Activated T-cell treated with anti-CD3 and anti-CD28 coated beads for 48 hours (primary cell): ENCODE data around the gene DRGX.

Source experiments
- DNase-seq: peaks from one replicate; pipeline ENCODE4 v3.0.0-alpha.2; 2020; ENCODE audit warnings: low read depth

DRGX gene

DNA sequence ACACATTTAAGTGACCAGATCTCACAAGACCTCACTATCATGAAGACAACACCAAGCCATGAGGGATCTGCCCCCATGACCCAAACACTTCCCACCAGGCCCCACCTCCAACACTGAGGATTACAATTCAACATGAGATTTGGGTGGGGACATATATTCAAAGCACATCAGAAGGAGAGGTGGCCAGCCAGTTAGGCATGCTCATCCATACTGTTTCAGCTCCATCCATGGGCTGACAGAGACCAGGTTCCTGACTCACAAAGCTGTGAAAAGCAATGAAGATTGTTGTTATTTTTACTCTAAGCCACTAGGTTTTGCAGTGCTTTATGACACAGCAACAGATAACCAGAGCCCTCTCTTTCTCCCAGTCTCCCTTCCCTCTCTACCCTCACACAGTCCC is 60.9 kb downstream of the DRGX start:
- no peak for DNase-seq

DNA sequence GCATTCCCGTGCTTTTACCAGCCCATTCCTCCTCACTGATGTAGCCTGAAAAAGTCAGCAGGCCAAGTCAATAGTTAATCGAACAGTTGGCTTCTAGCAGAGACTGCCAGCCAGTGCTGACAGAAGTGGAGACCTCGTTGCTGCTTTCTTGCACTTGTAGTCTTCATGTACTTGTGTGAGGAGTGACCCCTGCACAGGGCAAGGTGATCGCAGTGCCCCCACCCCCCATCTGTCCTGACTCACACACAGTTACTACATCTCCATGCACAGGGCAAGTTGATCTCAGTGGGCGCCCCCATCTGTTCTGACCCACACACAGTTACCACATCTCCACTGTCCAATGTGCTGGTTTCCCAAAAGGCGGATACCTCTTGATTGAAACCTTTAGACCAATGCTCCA is 62.7 kb downstream of the DRGX start:
- DNase-seq: no peak

DNA sequence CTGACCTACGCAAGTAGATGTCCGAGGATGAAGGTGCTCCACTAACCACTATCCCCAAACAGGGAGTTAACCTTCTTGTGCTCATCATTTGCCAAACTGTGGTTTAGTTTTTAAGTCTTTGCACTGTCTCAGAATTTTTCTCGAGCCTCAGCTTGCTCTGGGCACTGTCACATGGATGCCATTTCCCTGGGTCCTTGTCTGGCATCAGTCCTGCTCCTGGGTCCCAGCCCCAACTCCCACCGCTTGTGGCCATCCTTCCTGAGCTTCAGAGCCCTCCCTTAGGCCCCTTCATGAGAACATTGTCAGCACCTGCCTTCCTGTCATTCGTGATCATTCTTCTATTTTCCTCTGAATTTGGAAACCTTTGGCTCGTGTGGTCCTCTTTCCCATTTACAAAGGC is 63.1 kb downstream of the DRGX start:
- DNase-seq: no peak

DNA sequence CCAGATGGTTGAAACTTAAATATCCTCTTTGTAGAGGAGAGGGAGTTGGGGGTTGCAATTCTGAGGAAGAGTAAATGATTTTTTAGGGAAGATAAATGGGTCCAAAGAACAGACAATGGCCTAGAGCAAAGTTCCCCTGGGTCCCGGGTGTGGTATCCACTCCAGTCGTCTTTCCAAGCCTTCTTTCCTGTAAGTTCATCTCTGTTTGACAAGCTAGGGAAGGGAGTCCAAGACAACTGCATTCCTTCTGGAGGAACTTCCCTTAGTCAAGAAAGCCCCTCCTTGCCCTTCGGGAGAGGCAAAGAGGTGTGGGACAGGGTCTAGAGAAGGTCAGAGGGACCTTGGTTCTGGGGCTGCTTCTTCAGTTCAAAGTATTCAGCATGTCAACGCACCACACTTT is 63.6 kb downstream of the DRGX start:
- no peak for DNase-seq

DNA sequence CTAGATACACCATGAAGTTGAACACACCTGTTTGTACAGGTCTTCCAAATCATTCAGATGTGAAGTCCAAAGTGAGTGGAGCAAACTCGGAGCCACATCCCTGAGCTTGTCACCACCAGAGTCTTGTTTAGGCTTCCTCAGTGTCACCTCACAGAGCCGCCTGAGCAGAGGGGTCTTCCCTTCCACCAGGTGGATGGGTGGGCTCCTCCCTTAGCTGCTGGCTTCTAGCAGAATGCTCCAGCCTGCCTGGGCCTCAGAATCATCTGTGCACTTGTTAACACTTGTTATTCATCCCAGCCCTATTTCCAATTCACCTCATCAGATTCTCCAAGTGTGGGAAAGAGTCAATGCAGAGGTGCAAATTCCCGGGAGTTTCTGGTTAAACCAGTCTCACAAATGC is 64.5 kb downstream of the DRGX start:
- DNase-seq: no peak

DNA sequence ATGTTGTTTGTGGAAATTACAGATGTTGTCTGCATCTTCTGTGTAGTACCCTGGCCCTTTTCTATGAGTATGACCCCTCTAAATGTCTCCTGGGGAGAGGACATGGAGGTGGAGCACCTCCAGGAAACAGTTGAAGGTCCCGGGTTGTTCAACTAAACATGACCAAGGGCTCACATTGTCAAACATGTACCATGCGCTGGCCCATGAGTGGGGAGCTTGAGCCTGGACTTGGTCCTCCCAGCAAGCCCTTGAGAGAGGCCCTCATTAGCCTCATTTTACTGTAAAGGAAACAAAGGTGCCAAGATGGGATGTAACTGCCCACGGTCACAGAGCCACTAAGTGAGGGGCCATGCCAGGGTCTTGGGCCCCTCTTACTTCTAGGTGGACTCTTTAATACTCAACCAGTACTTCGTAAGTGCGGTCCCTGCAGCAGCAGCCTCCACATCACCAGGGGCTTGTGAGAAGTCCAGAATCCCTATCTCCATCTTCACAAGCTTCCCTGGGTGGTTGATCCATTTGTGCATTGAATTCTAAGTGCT is 65.7 kb downstream of the DRGX start:
- DNase-seq: no peak

DNA sequence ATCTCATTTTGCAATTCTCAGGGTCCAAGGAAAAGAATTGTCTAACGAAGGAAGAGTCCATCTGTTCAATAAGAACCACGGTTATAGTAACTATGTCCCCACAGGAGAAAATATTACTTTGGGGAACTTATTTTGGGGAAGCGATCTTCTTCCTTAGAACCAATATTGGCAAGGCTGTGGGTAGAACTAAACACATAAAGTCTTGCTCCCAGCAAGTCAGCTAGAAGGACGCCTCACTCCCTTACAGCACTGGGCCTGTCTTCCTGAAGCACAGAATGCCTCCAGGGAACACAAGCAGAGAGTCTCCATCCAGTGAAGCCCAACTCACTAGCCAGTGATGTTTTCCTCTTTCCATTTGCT is 66.8 kb downstream of the DRGX start:
- DNase-seq: no peak

DNA sequence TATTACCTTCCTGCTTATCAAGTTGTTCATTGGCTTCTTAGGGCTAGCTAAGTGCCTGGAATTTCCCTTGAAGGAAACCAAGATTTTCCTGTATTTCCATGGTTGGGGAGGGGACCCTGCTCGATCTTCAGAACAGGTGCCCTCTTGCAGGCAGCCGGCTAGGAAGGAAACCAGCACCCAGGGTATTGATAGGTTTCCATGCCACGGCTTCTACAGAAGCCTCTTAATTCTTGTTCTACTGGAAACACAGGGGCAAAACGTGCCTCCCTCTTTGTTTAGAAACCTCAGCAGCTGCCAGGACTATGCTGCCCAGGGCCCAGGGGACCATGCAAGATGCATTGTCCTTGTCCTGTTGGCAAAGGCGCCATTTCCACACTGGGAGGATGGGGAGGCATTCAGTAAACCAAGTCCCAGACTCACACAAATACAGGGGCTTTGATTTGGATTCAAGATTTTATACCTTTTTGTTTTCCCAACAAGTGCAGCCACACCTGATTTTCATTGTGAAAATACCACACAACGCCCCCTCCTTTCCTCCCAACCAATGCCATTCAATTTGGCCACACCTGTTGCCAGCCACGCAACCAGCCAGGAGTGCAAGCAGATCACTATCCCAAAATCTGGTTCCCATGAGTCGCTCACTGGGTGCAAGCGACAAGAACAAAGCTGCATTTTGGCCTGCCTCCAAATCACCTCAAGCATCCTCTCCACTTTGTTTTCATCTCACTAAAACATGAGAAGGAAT is 67.3 kb downstream of the DRGX start:
- DNase-seq: no peak

DNA sequence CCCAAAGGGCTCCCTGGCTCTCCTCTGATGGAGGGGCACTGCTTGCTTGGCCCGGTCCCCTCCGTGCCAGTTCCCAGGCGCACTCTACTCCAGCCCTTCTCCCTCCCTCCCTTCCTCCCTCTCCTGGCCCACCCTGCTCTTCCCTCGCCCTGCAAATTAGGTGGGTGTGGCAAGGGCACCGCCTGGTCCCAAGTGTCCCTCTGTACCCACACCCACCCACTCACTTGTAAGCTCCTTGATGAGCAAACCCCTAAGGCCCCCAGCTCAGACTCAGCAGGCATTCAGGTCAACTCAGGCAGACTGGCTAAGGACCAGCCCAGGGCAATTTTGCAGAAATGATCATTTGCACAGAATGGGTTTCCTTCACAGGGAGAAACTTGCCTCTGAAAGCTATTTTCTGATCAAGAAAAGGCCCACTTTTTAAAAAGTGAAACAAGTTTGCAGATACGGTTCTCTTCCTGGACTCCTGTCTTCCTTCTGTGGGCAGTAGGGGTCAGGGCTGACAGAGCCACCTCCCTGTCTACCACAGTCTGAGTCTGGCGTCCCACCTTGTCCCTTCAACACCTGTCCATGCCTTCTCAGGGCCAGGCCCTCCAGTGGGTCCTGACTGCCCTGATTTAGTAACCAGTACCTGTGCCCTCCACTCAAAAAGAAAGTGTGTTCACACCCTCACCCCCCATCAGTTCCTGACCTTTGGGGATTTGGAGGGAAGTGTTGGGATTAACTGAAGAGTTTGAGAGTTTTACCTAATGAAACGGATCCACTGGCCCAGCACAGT is 68.7 kb downstream of the DRGX start:
- no peak for DNase-seq

DNA sequence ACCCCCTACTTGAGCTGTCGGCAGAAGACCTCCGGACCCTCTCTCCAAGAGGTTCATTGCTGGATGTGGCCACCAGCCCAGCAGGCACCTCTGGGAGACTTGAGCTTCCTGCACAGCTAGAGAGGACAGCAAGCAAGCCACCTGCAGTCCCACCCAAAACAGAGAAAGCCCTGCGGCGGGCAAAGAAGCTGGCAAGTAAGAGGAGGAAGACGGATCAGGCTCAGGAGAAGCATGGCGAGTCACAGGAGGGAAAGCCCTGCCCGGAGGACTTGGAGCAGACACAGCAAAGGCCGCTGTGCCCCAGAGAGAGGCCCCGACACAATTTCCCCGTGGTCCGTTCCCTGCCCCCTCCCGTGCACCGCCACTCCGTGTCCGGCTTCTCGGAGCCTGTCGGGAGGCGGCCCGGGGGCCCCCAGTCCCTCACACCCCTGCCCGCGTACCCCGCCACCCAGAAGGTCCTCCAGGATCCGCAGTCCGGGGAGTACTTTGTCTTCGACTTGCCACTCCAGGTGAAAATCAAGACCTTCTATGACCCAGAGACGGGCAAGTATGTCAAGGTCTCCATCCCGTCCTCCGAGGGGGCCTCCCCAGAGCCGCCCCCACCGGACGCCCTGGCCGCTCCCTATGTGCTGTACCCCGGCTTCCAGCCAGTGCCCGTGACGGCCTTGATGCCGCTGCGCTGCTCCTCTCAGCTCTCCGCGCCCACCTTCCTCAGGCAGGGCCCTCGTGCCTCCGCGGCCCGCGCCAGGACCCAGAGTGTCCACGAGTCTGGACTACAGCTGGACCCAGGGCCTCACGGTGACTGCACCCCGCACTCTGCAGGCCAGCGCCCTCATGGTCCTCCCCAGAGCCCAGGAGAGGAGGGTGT is 69.7 kb downstream of the DRGX start:
- no peak for DNase-seq

DNA sequence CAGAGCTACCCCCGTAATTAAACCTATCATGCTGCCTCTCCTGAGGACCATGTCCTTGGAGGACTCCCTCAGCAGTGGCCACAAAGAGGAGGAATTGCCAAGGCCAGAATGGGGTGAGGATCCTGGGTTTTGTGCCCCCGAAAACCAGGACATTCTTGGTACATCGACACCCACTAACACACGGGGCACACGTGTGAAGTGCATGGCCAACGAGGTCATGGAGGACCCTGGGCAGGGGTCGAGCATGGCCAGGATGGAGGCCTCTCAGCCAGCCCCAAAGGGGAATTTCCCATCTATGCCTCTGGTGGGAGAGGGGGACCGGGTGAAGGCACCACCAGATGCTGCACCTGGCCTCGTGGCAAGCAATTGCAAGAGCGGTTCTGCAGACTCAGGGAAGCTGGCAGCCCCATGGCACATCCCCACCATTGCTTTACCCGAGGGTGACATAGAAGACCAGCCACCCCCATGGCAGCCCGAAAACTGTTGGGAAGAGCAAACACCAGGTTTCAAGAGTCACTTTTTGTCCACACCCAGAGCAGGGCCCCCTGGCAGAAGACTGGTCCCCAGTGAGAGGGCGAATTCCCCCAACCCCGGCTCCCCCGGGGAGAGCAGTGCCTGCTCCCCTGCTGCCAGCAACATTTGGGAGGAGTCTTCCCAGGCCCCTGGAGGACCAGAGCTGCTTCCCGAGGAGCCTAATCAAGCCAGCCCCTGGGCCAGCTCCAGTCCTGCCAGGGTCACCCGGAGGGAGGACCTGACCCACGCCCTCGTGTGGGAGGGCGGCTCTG is 70.6 kb downstream of the DRGX start:
- DNase-seq: no peak

DNA sequence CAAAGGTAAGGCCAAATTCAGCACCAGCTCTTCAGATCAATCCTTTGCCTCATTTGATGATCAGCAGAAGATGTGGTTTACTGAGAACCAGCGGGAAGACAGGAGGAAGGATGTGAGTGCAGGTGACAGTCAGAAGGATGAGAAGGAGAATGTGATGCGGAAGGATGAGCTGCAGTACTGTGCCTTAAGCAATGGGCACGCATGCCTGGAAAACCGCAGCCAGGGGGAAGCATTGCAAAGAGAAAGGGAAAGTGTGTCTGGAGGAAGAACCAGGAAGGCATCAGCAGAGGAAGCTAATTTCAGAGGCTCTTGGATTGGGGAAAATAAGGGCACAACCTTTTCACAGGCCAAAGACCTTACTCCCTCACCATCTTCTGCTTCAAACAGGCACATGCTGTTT is 71.2 kb downstream of the DRGX start:
- no peak for DNase-seq

DNA sequence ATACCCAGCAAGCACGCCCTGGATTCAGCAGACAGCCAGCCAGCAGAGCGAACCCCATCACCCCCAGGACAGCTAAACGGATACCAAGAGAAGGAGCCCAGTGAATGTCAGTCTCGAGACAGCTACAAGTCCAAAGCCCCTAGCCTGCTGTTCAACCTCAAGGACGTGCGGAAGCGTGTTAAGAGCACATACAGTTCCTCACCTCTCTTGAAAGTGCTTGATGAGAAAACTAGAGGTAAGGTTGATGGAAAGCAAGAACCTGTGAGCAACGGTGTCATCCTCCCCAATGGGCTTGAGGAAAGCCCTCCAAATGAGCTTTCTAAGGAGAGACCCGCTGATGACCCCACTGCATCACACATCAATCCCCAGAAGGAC is 72.0 kb downstream of the DRGX start:
- DNase-seq: no peak

DNA sequence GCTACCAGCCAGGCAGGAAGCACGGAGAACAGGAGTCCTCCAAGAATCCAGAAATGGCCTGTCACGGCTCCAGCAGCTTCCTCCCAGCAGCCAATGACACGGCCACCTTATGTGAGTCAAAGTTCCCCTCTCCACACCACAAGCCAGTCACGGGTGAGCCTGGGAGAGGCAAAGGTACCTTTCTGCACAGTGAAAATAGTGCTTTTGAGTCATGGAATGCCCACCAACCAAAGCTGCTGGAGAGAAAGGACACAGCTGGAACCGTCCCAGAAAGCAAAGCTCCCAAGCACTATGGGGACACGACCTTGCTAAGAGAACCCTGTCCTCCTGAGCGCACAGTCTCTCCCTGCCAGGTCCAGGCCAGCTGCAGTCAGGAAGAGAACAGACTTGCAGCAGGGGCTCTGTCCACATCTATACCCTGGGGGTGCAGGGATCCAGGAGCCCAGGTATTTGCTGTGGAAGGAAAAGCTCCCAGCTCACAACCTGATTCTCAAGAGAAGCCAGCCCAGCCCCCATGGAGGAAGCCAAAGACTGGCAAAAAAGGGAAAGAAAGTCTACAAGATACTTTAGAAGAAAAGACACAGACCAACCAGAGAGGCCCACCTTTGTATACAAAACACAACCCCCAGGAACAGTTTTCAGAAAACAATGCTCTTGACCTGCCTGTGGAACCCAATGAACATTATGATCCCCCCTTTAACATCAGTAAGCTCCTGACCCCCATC is 72.6 kb downstream of the DRGX start:
- no peak for DNase-seq

DNA sequence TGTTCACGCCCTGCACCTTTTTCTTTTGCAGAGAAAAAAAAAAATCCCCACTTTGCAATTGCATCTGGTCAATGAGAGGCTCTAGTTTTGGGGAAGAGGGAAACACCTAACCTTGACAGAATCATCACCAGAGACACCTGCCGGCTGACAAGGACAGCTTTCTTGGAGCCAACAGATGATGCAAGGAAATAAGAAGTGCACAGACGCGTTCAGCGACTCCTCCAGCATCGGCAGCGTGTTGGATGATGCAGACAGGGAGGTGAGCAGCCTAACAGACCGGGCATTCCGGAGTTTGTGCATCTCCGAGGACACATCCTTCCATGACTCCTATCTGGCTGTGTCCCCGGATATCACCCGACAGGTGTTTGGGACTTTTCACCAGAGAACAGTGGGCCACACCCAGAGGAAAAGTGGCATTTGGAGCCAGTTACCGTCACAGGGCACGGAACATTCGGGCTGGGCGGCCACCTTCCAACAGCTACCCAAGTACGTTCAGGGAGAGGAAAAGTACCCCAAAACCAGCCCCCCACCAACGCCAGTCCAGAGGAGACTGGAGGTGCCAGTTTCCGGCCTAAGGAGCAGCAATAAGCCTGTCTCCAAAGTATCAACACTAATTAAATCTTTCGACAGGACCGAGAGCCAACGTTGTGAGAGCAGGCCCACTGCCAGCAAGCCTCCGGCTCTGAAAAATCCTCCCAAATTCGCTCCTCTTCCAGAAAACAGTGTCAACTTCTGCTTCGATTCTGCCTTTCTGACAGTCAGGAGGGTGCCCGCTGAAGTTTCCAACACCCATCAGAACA is 73.3 kb downstream of the DRGX start:
- DNase-seq: no peak

DNA sequence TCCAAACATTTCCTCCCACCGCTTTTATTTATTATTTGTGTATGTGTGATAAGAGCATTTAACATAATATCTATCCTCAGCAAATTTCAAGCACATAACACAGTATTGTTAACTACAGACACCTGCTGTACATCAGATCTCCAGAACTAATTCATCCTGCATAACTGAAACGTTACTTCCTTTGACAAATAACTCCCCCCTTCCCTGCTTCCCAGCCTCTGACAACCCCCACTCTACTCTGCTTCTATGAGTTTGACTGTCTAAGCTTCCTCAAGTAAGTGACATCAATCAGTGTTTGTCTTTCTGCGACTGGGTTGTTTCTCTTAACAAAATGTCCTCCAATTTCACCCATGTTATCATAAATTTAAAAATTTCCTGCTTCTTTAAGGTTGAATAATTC is 74.9 kb downstream of the DRGX start:
- no peak for DNase-seq

DNA sequence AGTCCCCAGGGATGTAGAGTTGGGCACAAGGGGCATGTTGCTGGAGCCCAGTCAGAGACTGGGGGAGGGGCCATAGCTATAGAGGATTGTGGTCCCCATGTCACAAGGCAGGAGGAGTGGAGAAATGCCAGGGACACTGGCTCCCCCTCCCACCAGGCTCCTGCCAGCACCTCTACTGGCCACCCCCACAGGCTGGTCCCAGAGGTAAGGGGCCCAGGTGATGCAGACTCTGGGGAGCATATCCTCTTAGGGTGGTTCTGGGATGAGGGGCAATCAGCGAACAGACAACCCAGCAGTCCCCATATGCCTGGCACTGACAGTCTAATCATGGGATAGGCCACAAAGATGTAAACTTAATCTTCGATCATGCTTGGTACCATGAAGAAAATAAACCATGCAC is 75.7 kb downstream of the DRGX start:
- DNase-seq: no peak

DNA sequence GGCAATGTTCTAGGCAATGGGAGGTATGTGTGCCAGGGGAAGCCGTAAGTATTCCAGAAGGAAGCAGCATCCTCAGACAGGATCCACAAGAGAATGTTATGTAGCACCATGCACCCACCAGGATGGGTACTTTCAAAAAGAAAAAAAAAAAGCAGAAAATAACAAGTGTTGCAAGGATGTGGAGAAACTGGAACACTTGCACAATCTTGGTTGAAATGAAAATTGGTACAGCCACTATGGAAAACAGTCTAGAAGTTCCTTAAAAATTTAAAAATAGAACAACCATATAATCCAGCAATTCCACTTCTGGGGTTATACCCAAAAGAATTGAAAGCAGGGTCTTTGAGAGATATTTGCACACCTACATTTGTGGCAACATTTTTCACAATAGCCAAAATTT is 76.7 kb downstream of the DRGX start:
- DNase-seq: no peak

DNA sequence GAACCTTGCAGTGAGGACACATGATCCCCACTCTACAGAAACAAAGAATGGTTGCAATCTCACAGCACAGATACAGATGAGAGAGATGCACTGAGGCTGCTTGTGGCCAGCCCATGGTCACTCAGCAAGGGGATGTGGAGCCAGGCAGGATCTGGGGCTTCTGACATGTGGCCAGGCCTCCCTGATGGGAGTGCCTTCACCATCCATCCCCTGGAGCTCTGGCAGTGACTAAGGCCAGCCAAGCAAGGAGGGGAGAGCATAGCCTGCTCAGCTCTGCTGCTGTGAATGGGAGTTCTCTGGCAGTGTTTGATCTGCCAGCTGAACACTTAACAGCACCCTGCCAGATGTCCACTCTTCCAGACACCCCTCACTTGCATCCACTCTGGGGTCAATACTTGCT is 77.1 kb downstream of the DRGX start:
- no peak for DNase-seq

DNA sequence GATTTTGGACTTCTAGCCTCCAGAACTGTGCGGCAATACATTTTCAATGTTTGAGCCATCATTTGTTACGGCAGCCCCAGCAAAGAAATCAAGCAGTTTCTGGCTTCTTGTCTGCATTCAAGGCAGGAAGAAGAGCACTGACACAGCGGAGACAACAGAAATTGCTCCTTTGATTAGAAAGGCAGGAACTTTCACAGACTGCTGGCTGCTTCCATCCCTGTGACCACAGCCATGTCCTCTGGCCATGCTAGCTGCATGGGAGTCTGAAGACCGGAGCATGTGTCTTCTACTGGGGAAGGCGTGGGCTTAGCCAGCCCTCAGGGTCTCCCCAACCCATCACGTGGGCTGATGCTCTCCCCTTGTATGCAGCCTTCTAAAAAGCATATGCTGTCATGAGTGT is 77.9 kb downstream of the DRGX start:
- no peak for DNase-seq
